ENCODE data around the gene CELSR1. TPM values are rescaled to one million over a fixed set of nuclear protein-coding genes. Genes with fewer than 3 reads are reported as not detected.

Gene CELSR1
- total RNA-seq, 1 experiment from 2014 or later: 22.6 TPM

DNA sequence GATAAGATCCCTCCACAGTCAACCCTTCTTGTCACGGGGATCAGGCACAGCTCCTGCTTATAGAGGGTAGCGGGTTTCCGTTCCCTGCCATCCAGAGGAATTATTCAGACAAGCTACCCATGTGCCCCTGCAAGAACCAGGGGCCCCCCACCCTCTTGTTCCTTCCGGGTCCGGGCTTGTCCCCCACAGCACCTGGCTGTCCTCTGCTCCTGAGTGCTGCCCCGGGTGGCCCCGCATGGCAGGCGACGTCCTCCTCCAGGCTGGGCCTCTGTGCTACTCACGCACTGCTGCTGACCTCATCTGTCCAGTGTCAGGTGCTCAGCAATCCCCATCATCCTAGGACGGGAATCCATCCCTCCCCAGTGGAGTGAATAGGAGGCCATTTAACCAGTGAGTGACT, 24.7 kb downstream of the CELSR1 start:
- no peaks in the 10 kb centered on the region for H3K79me1 ChIP-seq (ENCODE audit: insufficient read depth, low read depth, low read length, poor library complexity, severe bottlenecking)
- no peak overlapping the region for H4K91ac ChIP-seq (ENCODE audit: insufficient read length, low read depth, low read length)
- H3K56ac ChIP-seq (ENCODE audit: insufficient read length, low read depth, low read length): no peak overlapping the region
- no peak overlapping the region for H3K18ac ChIP-seq (ENCODE audit: insufficient read length, low read depth, low read length)
- no peak overlapping the region for H3K14ac ChIP-seq (ENCODE audit: insufficient read depth, low read length)
- H3K4me1 ChIP-seq (ENCODE audit: insufficient read depth, low read length): no peaks in the 10 kb centered on the region; the same call in 1 of the 2 replicates
- H3T11ph ChIP-seq (ENCODE audit: low read length): no peak overlapping the region
- Mint-ChIP-seq H3K27me3 (ENCODE audit: low read depth) (no peaks in the 10 kb centered on the region), H3K9me3 (no peaks in the 10 kb centered on the region), H3K27ac (no peak overlapping the region; a peak in 1 of 7 replicates), H3K4me3 (no peak overlapping the region), H3K36me3 (ENCODE audit: insufficient read depth in 1 of 3, low read depth in 3 of 3) (0 out of 7 replicates have a peak, but pooled peaks cover 0 to 4% (median 0%) of the 10 kb centered on the region in 3 experiments), H3K4me1 (peaks cover 42 to 58% of the 10 kb centered on the region in 2 experiments)
- no peaks in the 10 kb centered on the region for H3K9me3 ChIP-seq (ENCODE audit: control insufficient read depth, low read depth, low read length)
- TF ChIP-seq, protein P1, sequence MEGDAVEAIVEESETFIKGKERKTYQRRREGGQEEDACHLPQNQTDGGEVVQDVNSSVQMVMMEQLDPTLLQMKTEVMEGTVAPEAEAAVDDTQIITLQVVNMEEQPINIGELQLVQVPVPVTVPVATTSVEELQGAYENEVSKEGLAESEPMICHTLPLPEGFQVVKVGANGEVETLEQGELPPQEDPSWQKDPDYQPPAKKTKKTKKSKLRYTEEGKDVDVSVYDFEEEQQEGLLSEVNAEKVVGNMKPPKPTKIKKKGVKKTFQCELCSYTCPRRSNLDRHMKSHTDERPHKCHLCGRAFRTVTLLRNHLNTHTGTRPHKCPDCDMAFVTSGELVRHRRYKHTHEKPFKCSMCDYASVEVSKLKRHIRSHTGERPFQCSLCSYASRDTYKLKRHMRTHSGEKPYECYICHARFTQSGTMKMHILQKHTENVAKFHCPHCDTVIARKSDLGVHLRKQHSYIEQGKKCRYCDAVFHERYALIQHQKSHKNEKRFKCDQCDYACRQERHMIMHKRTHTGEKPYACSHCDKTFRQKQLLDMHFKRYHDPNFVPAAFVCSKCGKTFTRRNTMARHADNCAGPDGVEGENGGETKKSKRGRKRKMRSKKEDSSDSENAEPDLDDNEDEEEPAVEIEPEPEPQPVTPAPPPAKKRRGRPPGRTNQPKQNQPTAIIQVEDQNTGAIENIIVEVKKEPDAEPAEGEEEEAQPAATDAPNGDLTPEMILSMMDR (conservative IDR thresholded peaks at IDR 0.05): no peak
- no peak overlapping the region for H4K8ac ChIP-seq (replicated peaks; ENCODE audit: insufficient read length, low read depth, low read length)
- no peak overlapping the region for H3K23ac ChIP-seq (ENCODE audit: insufficient read length, low read depth, low read length)
- no peak overlapping the region for H2BK5ac ChIP-seq (ENCODE audit: insufficient read length, low read length)
- H3K79me2 ChIP-seq (ENCODE audit: insufficient read depth, low read length): no peaks in the 10 kb centered on the region
- H3K23me2 ChIP-seq (ENCODE audit: insufficient read length, low read depth, low read length, poor library complexity, severe bottlenecking): no peaks in the 10 kb centered on the region
- H2AK5ac ChIP-seq (ENCODE audit: insufficient read length, low read length): no peak overlapping the region
- no peak overlapping the region for H2AFZ ChIP-seq (ENCODE audit: low read length)
- no peak overlapping the region for H2BK120ac ChIP-seq (ENCODE audit: low read depth, low read length, poor library complexity, severe bottlenecking)
- no CpG with 5 or more reads among the region's 11 CpGs for WGBS (ENCODE audit: extremely low coverage, insufficient read length, low lambda C conversion rate)
- no peaks in the 10 kb centered on the region for H3K27me3 ChIP-seq (ENCODE audit: insufficient read depth, low read length)
- DNase-seq: no peak
- H3K4me2 ChIP-seq (ENCODE audit: insufficient read depth, insufficient read length, low read length): no peak overlapping the region
- no peak overlapping the region for H3K4ac ChIP-seq (ENCODE audit: low read depth, low read length)
- H3K9ac ChIP-seq (ENCODE audit: extremely low read depth, insufficient read length, low read length): no peak overlapping the region
- no peak overlapping the region for H2BK15ac ChIP-seq (ENCODE audit: low read depth, low read length)
- H2BK12ac ChIP-seq (ENCODE audit: insufficient read length, low read depth, low read length): no peak overlapping the region
- no peak overlapping the region for H4K5ac ChIP-seq (ENCODE audit: insufficient read length, low read depth, low read length)
- no peak overlapping the region for H2BK20ac ChIP-seq (ENCODE audit: low read depth, low read length, poor library complexity, severe bottlenecking)
- H3K27ac ChIP-seq (ENCODE audit: insufficient read length, low read depth, low read length): no peak overlapping the region
- H4K20me1 ChIP-seq (ENCODE audit: control insufficient read depth, insufficient read depth, insufficient read length): no peaks in the 10 kb centered on the region

All from H9 (cell line).